ENCODE measurements around the gene TMCO4.

DNA sequence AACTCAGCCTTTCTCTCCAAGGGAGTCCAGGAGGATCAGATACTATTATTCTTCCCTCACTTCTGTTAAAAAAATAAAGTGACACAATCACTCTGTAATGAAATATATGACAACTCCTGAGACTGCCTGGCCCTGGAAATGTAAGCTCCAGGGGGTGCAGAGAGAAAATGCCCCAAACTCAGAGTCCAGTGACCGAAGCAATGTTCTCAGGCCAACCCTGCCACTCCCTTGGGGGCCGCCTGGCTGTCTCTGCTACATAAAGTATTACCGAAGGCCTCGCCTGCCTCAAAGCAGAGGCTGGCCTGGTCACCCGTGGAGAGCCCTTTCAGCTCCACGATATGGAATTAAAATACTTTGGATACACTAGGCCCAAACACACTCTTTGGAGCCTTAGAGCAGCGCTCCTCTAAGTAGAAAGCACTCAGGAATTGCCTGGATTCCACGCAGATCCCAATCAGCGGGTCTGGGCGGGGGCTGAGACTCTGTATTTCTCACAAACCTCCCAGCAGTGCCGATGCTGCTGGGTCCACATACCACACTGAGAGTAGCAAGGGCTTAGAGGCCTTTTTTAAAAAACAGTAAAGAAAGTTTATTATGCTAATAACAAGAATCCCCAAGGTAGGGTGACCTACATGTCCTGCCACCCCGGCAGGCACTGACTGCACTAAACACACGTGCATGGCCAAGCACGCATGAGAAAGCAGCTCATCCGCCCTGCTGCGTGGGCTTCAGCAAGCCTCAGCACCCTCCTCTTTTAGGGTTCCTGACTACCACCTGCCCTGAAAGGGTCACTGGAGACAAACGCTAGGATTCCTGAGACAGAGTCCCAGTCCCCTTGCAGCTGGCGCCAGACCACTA lies 31.1 kb downstream of the TMCO4 start:
- TF ChIP-seq, protein P1, sequence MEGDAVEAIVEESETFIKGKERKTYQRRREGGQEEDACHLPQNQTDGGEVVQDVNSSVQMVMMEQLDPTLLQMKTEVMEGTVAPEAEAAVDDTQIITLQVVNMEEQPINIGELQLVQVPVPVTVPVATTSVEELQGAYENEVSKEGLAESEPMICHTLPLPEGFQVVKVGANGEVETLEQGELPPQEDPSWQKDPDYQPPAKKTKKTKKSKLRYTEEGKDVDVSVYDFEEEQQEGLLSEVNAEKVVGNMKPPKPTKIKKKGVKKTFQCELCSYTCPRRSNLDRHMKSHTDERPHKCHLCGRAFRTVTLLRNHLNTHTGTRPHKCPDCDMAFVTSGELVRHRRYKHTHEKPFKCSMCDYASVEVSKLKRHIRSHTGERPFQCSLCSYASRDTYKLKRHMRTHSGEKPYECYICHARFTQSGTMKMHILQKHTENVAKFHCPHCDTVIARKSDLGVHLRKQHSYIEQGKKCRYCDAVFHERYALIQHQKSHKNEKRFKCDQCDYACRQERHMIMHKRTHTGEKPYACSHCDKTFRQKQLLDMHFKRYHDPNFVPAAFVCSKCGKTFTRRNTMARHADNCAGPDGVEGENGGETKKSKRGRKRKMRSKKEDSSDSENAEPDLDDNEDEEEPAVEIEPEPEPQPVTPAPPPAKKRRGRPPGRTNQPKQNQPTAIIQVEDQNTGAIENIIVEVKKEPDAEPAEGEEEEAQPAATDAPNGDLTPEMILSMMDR (IDR thresholded peaks at IDR 0.05) = no peak
- no peak for TF ChIP-seq POLR2A (IDR thresholded peaks at IDR 0.05)

Data from right lobe of liver (tissue), 4 donors.